Spinal cord (tissue), 10 donors: ENCODE results near the gene MYL11. TPM values are rescaled to one million over a fixed set of nuclear protein-coding genes. Genes with fewer than 3 reads are reported as not detected.
A peak's percentile ranks its signal among the peaks of the same experiment; 100 is the strongest.

ENCODE experiments used
- DNase-seq, 6 donors: peaks; one replicate each; pipeline versions ENCODE4 v3.0.0 to v3.0.0-alpha.2; 2013 to 2015; ENCODE audit warnings: low spot score in 6 of 6, low read depth in 4 of 6
- H3K27ac ChIP-seq: one replicate; pipeline ENCODE4 v1.5.1; 2013; ENCODE audit warnings: low read depth, low read length, control low read depth
- H3K27me3 ChIP-seq: one replicate; pipeline ENCODE4 v1.6.1; 2013; ENCODE audit warnings: low read length; ENCODE audit not compliant: control insufficient read depth, insufficient read depth
- H3K36me3 ChIP-seq: one replicate; pipeline ENCODE4 v1.6.1; 2013; ENCODE audit warnings: low read length; ENCODE audit not compliant: control insufficient read depth, insufficient read depth
- H3K4me1 ChIP-seq: one replicate; pipeline ENCODE4 v1.6.1; 2013; ENCODE audit warnings: low read length; ENCODE audit not compliant: control insufficient read depth, insufficient read depth
- H3K4me3 ChIP-seq: one replicate; pipeline ENCODE4 v1.5.1; 2013; ENCODE audit warnings: low read depth, low read length, control low read depth
- H3K9me3 ChIP-seq: one replicate; pipeline ENCODE4 v1.6.1; 2013; ENCODE audit warnings: low read length; ENCODE audit not compliant: control insufficient read depth, insufficient read depth
- WGBS: methylation state at CpG from one replicate; pipeline ENCODE4 v1.1.5; 2013; ENCODE audit warnings: missing lambda C conversion rate; ENCODE audit not compliant: insufficient coverage; 5-methylcytosine and 5-hydroxymethylcytosine counted together
- polyA plus RNA-seq, 2 donors: library from polyadenylated mRNA; unstranded; fragments of 120-200 nt; gene quantifications; one replicate each; pipeline ENCODE4 v1.2.1, GENCODE V29; 2013; ENCODE audit not compliant: insufficient read length in 2 of 2
- total RNA-seq, 2 donors: library from RNA; depleted of rRNA in 1 of 2; stranded (reverse); fragments of 120-200 nt in 1 of 2; fragments of >200 nt in 1 of 2; gene quantifications; one replicate each; pipeline versions ENCODE4 v1.2.3 to v1.2.4, GENCODE V29; 2013 to 2014
- donor health status: healthy.

The MYL11 gene
- total and polyA plus RNA-seq, 4 donors: 1.4 to 11.4 (median 3.2) TPM

- WGBS: 91% methylated on average over 9 of the region's 9 CpGs
Measured at GRCh38 chr16:30358577-30358936, 16.0 kb upstream of the MYL11 start.

DNA sequence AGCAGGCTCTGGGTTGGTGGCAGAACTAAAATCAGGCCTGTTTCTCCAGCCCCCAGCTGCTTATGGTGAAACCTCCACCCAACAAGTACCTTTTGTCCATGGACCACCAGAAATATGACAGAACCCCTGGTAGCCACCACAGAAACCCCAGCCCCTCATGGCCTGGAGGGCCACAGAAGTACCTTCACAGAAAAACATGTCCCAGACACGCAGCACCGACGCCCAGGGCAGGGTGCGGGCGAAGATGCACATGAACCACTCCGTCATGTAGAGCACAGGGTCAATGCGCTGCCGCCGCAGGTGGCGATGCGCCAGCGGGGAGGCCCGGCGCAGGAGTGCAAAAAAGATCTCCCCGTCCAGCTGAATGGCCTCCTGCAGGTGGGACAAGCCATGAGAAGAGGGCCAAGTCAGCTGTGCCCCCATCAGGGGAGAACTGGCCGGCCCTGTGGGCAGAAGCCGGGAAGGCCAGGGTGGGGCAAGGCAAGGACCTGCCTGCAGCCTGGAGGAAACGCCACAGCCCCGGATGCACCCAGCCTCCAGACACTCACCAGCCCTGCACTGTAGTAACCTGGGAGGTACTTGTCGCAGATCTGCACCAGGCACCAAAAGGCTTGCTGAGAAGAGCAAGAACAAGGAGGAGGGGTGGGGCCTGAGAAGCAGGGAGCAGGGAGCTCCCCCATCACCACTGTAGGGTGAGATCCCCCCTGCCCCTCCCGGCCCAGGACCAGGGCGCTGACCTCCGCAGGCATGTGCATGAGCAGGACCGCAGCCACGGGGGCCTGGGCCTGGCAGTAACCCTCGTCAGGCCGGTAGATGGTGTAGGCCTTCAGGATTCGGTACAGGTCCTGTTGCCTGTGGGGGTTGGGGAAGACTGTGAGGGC, 15.4 kb upstream of the MYL11 start:
- H3K27me3 ChIP-seq: no peaks in the 10 kb centered on the region
- no peak overlapping the region for H3K4me3 ChIP-seq
- peaks cover 77% of the 10 kb centered on the region for H3K36me3 ChIP-seq
- no peak for DNase-seq
- WGBS: 87% methylated on average over 27 of the region's 28 CpGs
- H3K27ac ChIP-seq: no peak overlapping the region
- H3K9me3 ChIP-seq: no peaks in the 10 kb centered on the region
- peaks cover 31% of the 10 kb centered on the region for H3K4me1 ChIP-seq

More at GRCh38 chr16:30358577-30358936, 16.0 kb upstream of the MYL11 start:
- no peak for DNase-seq
- H3K9me3 ChIP-seq: no peaks in the 10 kb centered on the region
- no peaks in the 10 kb centered on the region for H3K27me3 ChIP-seq
- no peak overlapping the region for H3K4me3 ChIP-seq
- no peak overlapping the region for H3K27ac ChIP-seq
- H3K36me3 ChIP-seq: peaks cover 80% of the 10 kb centered on the region
- peaks cover 37% of the 10 kb centered on the region for H3K4me1 ChIP-seq

- Histone ChIP-seq H3K27me3 (no peaks in the 10 kb centered on the region), H3K9me3 (no peaks in the 10 kb centered on the region), H3K36me3 (peaks cover 81% of the 10 kb centered on the region), H3K27ac (no peak overlapping the region), H3K4me1 (peaks cover 27% of the 10 kb centered on the region), H3K4me3 (no peak overlapping the region)
- 80% methylated on average over 6 of the region's 6 CpGs for WGBS
- DNase-seq: no peak
Measured at GRCh38 chr16:30359871-30360170, 14.8 kb upstream of the MYL11 start.

- peaks cover 88% of the 10 kb centered on the region for H3K36me3 ChIP-seq
- DNase-seq: no peak
- no peak overlapping the region for H3K4me3 ChIP-seq
- peaks cover 30% of the 10 kb centered on the region for H3K4me1 ChIP-seq
- no peak overlapping the region for H3K27ac ChIP-seq
- 97% methylated on average over 5 of the region's 7 CpGs for WGBS
- no peaks in the 10 kb centered on the region for H3K9me3 ChIP-seq
- no peaks in the 10 kb centered on the region for H3K27me3 ChIP-seq
Measured at GRCh38 chr16:30361180-30361579, 13.4 kb upstream of the MYL11 start.

DNA sequence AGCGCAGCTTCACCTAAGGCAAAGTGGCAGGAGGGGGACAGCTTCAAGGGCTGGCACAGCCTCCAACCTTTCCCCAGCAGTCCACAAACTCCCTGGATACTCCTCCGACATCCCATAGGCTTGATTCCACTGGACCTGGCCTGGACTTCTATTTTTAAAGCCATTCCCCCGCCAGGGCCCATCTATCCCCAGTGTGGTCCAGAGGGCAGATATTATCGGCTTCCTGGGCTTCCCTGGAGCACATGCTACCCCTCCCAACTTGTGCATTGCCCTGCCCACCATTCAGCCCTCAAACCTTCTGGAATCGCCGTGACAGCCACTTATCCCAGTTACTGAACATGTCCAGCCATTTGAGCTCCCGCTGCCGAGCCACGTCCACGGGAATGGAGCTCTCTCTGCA, 9.4 kb upstream of the MYL11 start:
- H3K4me3 ChIP-seq: no peak overlapping the region
- 82% methylated on average over 5 of the region's 10 CpGs for WGBS
- peaks cover 39% of the 10 kb centered on the region for H3K4me1 ChIP-seq
- no peaks in the 10 kb centered on the region for H3K27me3 ChIP-seq
- H3K27ac ChIP-seq: no peak overlapping the region
- DNase-seq: no peak
- H3K36me3 ChIP-seq: peaks cover 59% of the 10 kb centered on the region
- no peaks in the 10 kb centered on the region for H3K9me3 ChIP-seq

GRCh38 chr16:30366511-30366910, 8.1 kb upstream of the MYL11 start:
- H3K36me3 ChIP-seq: peaks cover 46% of the 10 kb centered on the region

GRCh38 chr16:30367349-30368009, 7.1 kb upstream of the MYL11 start:
- Histone ChIP-seq H3K27me3 (no peaks in the 10 kb centered on the region), H3K36me3 (peaks cover 38% of the 10 kb centered on the region), H3K4me1 (peaks cover 53% of the 10 kb centered on the region), H3K27ac (no peak overlapping the region), H3K4me3 (peak overlapping the region; percentile 68), H3K9me3 (no peaks in the 10 kb centered on the region)
- 95% methylated on average over 7 of the region's 10 CpGs for WGBS
- no peak for DNase-seq

More at GRCh38 chr16:30366511-30366910, 8.1 kb upstream of the MYL11 start:
- Histone ChIP-seq H3K27me3 (no peaks in the 10 kb centered on the region), H3K4me3 (no peak overlapping the region), H3K9me3 (no peaks in the 10 kb centered on the region), H3K27ac (no peak overlapping the region), H3K4me1 (peaks cover 46% of the 10 kb centered on the region)
- no peak for DNase-seq
- WGBS: 83% methylated on average over 1 of the region's 4 CpGs

DNA sequence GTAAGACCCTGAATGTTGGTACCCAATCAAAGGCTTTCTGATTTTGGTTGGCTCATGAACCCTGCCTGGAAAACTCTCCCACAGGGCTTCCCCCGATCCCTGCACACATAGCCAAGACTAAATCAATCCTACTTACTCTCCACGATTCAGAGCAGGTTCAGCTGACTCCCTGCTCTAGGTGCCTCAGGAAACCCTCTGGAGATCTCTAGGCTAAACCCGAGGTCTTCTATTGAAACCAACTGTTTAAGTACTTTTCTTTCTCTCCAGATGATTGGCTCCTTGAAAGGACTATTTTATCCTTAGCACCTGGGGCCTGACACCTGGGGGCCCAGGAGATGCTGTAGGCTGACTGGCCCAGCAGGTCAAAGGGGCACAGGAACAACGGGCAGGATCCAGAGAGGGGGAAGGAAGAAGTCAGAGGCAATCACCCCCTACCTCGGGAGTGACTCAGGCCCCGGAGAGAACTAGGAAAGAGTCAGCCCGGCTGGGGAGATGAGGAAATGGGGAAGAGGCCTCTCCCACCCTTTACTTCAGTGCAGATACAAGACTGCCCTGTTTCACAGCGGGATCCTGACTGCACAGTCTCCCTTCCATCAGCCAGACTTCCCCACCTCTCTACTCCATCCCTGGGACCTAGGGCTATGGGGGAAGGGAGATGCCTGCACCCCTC, 6.3 kb upstream of the MYL11 start:
- WGBS: 0% methylated on average over 3 of the region's 8 CpGs
- Histone ChIP-seq H3K4me3 (peak overlapping the region; percentile 68), H3K27ac (no peak overlapping the region)

DNA sequence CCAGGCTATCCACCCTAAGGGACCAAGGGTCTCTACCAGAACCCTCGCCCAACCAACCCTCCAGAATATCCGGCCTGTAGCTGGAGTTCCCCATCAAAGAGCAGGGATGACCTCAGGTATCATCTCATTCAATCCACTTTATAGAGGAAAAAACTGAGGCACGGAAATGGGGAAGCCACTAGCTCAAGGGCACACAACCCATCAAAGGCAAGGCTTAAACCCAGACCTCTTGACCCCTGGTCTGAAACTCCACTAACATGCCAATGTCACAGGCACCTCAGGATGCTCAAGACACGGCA, 5.9 kb upstream of the MYL11 start:
- Histone ChIP-seq H3K27ac (peak overlapping the region; percentile 67), H3K4me3 (peak overlapping the region; percentile 68), H3K36me3 (peaks cover 29% of the 10 kb centered on the region), H3K27me3 (no peaks in the 10 kb centered on the region), H3K9me3 (no peaks in the 10 kb centered on the region), H3K4me1 (peaks cover 53% of the 10 kb centered on the region)
- 26% methylated on average over 3 of the region's 4 CpGs for WGBS
- DNase-seq: no peak

More for the DNA sequence above, 6.3 kb upstream of the MYL11 start:
- H3K9me3 ChIP-seq: no peaks in the 10 kb centered on the region
- peaks cover 53% of the 10 kb centered on the region for H3K4me1 ChIP-seq
- no peaks in the 10 kb centered on the region for H3K27me3 ChIP-seq
- no peak for DNase-seq
- H3K36me3 ChIP-seq: peaks cover 31% of the 10 kb centered on the region
